Measurements from ENCODE around the gene PPP2R2B.

PPP2R2B gene

DNA sequence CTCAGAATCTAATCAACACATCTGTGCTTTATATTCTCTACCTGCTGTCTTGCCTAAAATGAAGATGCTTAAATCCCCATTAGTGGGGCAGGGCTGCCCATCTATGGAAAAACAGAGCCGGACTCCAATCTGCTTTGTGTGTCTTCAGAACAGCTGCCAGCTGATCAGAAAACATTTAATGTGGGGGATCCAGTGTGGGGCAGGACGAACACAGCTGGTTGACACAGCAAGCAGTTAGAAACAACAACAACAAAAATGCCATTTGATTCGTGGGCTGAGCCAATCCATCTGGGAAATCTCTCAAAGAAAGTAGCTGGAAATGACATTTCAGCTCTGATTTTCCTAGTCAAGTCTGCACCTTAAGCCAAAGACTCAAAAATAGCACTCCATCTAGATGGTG is 99.8 kb downstream of the PPP2R2B start:
- DNase-seq: no peak

DNA sequence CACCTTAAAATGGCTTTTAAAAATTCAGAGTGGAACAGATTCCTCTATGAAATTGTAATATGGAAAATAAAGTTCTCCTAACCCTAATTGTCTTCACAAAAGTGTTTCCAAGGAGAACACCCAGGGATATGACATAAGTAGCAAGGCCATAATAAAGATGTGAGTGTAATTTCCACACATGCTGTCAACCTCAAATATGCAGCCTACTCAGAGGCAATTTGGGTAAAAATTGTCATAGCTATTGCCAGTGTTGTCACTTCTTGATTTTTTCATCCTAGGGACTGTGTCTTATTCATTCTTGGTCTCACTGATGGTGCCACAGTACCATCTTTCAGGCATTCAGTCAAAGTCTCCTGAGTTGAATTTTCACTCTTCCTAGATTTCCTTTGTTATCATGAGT is 100.3 kb downstream of the PPP2R2B start:
- DNase-seq: no peak

DNA sequence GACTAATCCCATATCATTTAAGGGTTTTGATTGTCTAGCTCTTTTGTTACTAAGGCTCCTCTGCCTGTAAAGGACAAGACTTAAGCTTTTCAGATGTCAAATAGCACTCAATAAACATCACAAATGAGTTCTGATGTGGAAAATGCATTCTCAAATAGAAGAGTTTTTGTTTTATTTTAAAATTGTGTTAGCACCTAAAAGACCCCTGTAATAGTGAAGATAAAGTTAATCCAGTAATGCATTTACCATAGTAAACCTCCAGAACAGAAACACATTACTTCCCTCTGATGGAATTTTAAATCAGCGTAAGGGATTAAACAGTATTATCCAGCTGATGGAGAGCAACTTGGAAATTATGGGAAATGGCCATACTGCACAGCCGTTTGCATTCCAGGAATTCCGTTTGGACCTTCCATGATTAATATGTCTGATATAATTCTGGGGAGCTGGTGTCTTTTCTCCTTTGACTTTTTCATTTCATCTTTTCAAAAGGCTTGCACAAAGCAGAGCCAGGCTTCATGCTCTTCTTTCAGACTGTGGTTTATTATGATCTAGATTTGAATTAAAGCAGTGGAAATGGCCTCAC is 105.6 kb downstream of the PPP2R2B start:
- DNase-seq: no peak

DNA sequence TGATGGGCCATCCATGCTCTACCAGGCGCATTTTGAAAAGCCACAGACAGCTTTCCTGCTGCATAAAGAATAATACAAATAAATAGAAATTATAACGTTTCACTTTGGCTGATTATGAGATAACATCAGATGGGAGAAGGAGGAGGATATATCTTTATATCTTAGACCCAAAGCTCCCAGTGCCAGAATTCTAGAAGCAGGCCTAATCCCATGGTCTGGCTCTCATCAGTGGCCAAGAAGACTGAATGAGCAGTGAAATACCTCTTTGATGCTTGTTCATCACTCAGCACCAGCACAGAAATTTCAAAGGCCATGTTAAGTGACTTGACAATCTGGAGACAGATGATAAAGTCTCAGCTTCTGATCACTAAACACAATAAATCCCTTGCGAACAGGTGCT is 107.6 kb downstream of the PPP2R2B start:
- DNase-seq: no peak

DNA sequence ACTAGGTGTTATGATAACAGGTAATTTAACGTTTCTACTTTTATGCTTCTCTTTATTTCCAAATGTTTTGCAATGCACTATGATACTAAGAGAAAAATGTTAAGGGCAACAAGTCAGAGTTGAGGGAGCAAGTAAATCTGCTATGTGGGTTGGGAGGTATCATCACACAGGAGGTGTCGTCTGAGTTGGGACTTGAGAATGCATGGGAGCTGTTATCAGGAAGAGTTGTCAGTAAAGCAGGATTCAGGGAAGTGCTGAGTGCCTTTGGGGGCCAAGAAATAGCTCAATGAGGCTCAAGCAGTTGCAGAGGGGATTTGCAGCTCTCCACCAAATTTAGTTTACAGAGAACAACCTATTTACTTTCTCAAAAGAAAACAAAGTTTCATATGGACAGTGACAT is 108.0 kb downstream of the PPP2R2B start:
- no peak for DNase-seq

DNA sequence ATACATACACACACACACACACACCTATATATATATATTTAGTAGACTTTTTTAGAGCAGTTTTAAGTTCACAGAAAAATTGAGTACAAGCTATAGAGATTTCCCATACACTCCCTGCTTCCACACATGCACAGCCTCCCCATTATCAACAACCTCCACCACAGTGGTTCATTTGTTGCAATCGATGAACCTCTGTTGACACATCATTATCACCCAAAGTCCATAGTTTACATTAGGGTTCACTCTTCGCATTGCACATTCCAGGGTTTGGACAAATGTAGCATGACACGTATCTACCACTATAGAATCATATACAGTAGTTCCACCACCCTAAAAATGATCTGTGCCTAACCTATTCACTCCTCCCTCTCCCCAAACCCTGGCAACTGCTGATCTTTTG is 111.0 kb downstream of the PPP2R2B start:
- DNase-seq: no peak

DNA sequence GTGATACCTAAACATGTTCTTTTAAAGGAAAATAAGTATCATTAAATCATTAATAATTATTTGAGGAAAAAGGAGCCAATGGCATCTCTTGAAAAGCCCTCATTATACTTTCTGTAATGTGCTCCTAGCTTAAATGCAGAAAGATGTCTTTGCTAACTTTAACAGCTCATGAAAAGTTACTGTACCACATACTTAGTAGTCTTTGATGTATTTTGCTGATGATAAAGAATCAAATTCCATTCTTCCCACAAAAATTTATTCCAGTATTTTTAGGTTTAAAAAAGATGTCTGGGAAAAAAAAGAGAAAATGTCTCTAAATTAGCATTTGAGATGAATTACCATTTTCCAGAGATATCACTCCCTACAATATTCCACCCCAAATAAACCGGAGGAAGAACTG is 112.5 kb downstream of the PPP2R2B start:
- DNase-seq: no peak

DNA sequence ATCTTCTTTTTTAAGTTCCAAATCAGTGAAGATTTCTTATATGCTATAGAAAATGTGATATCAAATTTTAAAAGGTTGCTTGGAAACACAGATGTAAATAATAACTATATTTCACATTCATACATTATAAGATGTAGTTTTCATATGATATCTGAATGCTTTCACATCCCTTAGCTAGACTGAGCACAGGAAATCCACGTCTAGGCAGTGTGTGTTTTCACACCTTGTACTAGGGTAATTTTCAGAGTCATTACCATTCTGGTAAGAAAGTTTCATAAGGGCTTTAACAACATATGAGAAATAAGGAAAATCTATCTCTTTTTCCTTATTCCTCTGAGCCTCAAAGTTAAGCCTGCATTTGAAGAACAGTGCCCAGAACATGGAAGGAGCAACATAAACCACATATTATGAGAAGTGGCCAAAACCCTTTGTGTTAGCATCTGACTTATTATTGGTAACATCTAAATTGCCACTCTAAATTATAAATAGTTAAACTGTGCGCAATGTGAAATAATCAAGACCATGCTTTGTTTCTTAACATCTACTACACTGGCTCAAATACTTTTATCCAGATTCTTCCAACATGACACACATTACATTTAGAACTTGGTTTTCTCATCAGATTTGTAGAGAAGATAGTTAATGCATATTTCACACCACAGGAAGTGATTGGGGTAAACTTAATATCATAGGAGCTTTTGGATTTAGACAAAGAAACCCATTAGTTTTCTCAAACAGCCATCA is 113.3 kb downstream of the PPP2R2B start:
- DNase-seq: no peak

DNA sequence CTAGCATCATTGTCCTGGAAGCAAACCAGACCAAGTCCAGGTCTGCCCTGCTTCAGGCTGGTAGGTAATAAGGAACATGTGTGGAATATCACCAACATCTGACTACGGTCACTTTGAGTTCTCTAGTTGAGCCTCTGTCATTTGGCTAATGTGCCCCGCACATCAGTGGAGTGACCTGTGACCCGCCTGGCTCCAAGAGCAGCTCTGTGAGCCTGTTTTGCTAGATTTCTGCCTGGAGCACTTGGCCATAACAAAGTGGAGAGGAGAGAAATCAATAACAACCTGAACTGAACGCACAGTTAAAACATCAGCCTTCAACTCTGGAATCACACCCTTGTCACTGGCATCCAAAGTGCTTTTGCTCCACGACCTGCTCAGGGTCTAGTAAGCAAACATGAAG is 115.7 kb downstream of the PPP2R2B start:
- DNase-seq: no peak

DNA sequence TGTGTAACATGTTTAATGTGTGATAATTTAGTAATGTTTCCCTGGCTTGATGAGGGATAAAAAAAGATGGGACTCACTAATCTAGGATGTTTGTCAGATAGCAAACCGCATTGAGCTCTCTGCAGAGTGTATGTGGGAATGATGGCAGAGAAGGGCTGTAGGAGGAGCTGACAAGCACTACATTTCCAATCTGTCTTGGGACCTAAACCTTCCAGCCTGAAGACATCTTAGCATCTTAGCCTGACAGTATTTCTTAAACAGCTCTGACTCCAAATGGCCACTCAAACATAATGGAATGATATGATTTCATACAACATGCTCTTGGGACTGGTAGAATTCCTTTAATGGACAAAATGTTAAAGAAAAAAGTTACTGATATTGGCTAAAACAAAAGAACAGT is 116.7 kb downstream of the PPP2R2B start:
- DNase-seq: no peak

DNA sequence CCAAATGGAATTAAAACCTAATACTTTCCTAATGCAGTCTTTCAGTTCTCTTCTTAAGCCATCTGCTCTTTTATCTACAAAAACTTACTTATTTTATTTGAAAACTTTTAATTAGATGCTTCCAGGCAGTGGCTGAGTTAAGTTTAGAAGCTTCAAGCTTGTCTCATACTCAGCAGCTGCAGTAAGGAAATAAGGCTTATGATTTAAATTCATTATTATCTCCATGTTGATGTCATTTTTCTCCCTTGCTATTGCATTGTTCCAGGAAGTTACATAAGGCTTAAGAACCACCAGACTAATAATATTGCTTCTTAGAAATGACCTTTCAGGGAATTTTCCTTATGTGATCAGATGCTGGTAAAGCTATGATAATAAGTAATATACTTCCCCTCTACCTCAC is 119.6 kb downstream of the PPP2R2B start:
- DNase-seq: no peak

DNA sequence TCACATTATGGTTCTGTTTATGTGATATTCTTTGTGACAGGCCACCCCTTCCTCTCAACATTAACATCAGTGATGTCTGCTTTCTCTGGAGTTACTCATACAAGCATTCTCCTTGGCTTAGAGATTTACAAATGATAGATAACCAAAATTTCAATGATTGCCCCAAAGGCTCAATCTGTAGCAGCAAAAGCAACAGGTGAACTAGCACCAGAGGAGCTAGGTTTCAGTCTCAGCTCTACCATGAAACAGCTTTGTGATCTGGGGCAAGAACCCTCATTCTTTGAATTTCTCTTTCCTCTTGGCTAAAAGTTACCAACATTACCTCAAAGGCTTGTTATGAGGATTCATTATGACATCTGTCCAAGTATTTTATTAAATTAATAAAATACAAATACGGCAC is 120.5 kb downstream of the PPP2R2B start:
- no peak for DNase-seq

DNA sequence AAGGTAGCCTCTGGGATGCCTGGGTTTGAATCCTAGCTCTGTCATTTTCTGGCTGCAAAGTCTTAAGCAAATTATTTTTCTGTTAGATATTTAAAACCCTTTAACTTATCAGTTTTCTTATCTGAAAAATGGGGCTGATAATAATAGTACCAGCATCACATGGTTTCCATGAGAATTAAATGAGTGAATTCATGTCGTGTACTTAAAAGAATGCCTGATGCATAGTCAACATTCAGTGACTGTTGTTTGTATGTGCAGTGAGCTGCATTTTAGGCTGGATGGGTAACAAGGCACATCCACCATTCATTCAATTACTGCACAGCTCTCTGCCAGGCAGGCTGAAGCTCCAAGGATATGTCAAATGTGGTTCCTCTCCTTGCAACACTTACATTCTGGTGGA is 122.0 kb downstream of the PPP2R2B start:
- DNase-seq: no peak

DNA sequence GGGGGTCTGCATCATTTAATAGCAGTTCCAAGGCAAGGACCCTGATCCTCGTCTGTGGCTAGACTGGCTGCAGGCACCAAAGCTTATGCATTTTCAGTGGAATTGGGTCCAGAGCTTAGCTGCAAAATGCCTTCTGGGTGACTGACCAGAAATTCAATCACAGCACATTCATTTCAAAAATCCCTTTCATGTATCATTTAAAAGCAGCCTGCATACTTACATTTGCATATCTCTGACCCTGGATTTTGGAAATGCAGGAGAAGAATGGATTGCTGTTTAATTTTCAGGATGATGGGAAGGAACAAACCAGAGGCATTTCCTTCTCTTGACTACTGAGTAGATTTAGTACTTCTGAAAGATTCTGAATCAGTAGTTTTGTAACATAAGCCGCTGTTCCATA is 122.8 kb downstream of the PPP2R2B start:
- DNase-seq: no peak

DNA sequence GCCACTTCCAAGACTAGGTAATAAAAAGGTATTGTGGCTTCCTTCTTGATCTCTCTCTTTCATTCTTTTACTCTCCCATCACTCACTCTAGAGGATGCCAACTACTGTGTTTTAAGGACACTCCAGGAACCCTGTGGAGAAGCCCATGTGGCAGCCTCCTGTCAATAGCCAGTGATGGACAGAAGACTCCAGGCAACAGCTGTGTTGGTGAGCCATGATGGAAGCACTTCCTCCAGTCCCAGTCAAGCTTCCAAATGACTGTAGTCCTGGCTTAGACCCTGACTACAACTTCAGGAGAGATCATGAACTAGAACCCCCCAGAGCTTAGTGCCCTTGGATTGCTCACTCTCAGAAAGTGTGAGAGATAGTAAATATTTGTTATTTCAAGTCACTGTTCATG is 123.9 kb downstream of the PPP2R2B start:
- DNase-seq: no peak

DNA sequence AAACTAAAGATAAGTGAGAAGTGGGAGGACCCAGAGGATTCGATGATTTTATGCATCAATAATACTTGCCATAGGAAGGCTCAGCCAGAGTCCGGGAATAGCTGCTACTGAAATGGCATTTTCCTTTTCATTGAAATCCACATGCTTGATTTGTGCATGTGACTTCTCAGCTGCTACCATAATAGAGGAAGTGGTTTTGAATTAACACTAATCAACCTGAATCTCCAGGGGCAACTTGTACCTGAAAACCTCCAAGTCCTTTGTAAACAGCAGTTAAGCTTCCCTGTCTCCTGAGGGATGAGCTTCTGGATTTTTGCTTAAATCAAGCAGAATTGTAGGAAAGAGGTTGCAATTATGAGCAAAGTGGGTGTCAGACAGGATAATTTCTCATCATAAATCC is 124.9 kb downstream of the PPP2R2B start:
- no peak for DNase-seq

DNA sequence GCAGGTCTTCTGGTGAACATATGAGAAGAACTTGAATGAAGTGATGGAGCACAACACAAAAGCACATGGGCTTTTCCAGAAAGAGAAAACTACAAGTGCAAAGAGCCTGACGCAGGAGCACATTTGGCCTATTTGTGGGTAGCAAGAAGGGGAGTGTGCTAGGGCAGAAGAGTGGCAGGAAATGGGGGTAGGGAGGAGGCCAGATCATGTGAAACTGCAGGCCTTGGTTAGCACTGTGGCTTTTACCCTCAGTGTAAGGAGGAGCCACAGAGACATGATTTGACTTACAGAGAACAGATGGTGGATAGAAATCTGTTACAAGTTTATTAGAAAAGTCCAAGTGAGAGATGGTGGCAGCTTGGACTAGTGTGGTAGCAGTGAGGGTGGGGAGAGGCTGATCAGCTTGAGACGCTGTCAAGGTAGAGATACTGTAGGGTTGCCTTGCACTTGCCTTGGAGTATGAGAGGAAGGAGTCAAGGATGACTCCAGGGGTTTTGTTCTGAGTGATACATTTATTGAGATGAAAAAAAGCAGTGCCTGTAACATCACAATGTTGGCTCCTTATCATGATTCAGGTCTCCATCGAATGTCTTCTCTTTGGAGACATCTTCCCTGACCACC is 126.7 kb downstream of the PPP2R2B start:
- DNase-seq: no peak

DNA sequence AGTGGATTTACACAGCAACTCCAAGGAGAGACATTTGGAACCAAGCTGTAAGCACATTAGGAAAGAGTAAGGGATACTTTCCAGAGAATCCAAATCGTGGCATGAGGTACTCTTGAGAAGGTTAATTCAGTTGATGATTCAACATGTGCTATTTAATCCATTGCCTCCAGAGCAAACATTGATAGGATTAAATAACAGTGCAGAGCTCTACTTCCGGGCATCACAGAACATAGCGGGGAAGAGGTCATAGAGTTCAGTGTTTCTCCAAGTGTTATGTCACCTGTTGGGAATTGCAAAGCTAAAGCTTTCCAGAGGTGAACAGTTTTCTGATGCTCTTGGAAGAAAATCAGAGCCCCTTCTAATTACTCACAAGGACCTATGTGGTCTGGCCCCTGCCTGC is 127.5 kb downstream of the PPP2R2B start:
- DNase-seq: no peak

DNA sequence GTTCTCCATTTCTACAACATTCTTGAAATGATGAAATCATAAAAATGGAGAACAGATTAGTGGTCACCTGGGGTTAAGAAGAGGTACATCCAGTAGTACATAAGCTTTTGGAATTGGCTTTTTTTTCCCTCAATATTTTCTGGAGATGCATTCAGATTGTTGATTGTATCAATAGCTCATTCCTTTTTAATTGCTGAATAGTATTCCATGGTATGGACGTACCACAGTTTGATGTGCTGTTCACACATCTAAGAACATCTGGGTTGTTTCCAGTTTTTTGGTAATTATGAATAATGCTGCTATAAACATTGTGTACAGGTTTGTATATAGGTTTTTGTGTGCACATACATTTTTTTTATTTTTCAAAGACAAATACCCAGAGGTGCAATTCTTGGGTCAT is 130.0 kb downstream of the PPP2R2B start:
- no peak for DNase-seq

DNA sequence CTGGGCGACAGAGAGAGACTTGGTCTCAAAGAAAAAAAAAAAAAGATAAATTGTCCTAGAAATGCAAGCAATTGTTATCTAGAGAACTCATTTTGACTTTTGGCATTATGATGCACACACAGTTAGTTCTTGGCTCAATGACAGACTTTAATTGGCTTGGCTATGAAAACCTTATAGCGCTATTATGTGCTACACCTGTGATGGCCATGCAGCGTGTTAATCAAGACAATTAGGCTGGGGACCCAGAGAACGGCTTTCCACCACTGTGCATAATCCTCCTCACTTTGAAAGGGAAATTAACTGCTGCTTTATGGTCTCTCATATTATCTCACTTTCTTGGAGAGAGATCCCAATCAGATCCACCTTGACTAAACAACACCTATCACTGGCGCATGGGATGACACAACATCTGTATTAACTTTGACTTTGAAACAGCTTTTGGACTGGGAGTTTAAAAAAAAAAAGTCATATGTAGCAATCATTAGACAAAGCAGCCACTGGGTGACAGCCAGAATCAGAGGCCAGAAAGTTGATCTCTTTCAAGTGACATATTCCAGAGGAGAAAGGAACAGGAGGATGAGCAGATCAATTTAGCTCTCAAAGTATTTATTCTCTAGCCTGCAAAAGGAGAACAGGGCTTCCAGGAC is 132.5 kb downstream of the PPP2R2B start:
- DNase-seq: no peak

DNA sequence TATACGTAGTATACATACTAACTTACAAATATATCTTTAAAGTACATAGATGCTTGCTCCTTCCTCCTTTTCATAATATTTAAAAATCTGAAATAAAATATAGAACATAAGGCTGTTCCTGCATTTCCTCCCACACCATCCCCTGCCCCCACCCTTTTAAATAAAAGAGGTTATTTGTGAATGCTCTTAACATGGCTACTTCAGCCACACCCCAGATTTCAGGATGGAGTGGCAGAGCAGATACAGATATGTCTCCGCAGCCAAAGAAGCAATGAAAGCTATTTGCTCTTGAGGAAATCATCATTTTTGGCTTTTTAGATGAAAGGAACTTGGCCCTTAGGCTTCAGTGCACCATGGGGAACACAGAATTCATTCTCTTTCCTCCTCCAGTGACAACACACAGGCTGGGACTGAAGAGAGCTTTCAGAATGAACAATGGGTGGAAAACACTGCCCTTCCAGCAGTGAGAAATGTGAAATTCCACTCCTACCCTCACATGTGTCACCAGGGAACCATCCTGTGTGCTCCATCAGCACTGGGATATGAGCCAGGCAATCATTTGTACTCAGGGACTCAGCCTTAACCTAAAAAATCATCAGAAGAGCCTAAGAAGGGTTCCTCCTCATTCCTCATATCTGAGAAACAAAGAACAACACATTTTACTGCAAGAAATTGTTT is 134.3 kb downstream of the PPP2R2B start:
- no peak for DNase-seq

DNA sequence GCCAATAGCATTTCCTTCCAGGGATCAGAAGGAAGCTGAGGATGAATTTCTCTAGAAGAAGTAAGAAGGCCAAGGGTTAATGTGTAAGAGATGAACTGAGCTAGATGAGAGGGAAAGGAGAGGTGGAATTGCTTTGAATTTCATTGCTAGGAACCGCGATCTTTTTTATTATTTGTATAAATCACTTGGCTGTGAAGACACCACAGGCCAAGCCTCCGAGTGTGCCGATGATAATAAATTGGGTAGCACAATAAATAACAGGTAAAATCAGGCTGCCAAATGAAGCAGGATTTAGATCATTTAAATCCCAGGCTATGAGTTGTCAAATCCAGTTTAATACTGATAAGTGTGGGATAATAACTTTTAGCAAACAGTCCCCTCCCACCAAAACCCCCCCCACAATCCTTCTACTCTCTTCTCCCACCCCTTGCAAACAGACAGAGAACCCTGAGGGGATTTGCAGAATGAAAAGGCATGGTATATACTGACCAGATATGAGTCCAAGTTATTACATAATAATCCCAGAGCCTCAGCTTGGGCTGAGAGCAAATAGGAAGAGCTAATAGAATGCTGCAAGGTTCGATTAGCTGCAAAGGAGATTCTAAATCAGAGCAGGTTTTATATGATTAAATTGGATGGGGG is 143.5 kb downstream of the PPP2R2B start:
- DNase-seq: no peak

DNA sequence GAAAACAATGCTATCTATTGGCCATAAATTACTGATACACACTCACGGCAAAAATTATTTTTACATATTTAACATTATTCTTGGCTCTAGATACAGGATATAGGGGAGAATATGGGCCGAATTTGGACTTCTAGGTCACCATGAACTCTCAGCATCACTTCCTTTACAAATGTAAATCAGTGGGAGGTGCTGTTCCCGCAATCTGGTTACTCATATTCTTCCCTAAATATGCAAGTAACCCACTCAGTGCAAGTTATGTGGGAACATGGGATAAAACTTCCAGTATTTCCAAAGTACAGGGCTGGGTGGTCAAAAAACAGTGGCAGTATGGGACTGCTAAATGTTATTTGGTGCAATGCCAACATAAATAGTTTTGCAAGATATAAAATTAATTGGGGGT is 145.6 kb downstream of the PPP2R2B start:
- no peak for DNase-seq
